CD4-positive, alpha-beta T cell (primary cell): ENCODE data around the gene ROR1. TPM values are rescaled to one million over a fixed set of nuclear protein-coding genes. Genes with fewer than 3 reads are reported as not detected.

Experiments used
- ATAC-seq: fragments of 200-7000 bp; cut with Tn5 transposase; one replicate; pipeline ENCODE4 v1.10.0; 2022; ENCODE audit warnings: mild to moderate bottlenecking; ENCODE audit not compliant: poor library complexity
- CTCF ChIA-PET: fragments of 350-600 bp; sonication (Branson Sonifier 250); formaldehyde crosslinking; loops from one replicate; lab custom pipeline; 2021; ENCODE audit warnings: antibody characterized with exemption, inconsistent platforms; lab: Charles Lee
- POLR2A ChIA-PET: fragments of 350-600 bp; sonication (Branson Sonifier 250); formaldehyde crosslinking; loops from one replicate; lab custom pipeline; 2021; ENCODE audit warnings: antibody characterized with exemption, inconsistent platforms; lab: Charles Lee
- DNase-seq, 14 experiments: peaks; one replicate each; pipeline ENCODE4 v3.0.0-alpha.2; 2013 to 2020; ENCODE audit warnings: mixed read lengths in 2 of 14
- H3K27ac ChIP-seq, 2 donors: one replicate each; pipeline versions ENCODE4 v1.5.1 to v1.7.0; 2013; ENCODE audit warnings: low read length in 2 of 2, low read depth in 1 of 2, mild to moderate bottlenecking in 1 of 2
- H3K27me3 ChIP-seq, 2 experiments: 1 replicate in 1 of 2; 2 replicates in 1 of 2; pipeline versions ENCODE4 v1.6.1 to v1.7.0; 2013; ENCODE audit warnings: low read length in 2 of 2, control low read depth in 1 of 2, mild to moderate bottlenecking in 1 of 2, moderate library complexity in 1 of 2; ENCODE audit not compliant: insufficient read depth in 2 of 2, control insufficient read depth in 1 of 2
- H3K36me3 ChIP-seq: one replicate; pipeline ENCODE4 v1.6.1; 2013; ENCODE audit warnings: low read length, control low read depth; ENCODE audit not compliant: insufficient read depth
- H3K4me1 ChIP-seq: one replicate; pipeline ENCODE4 v1.6.1; 2013; ENCODE audit warnings: low read length, control low read depth; ENCODE audit not compliant: insufficient read depth
- H3K4me3 ChIP-seq: one replicate; pipeline ENCODE4 v1.5.1; 2013; ENCODE audit warnings: mild to moderate bottlenecking, low read length, moderate library complexity
- H3K9me3 ChIP-seq, 2 experiments: 1 replicate in 1 of 2; 2 replicates in 1 of 2; pipeline versions ENCODE4 v1.6.1 to v1.7.0; 2013; ENCODE audit warnings: low read length in 2 of 2, mild to moderate bottlenecking in 2 of 2, control low read depth in 1 of 2, moderate library complexity in 1 of 2; ENCODE audit not compliant: control insufficient read depth in 1 of 2, insufficient read depth in 1 of 2
- H3K27ac Mint-ChIP-seq: one replicate; pipeline ENCODE4 v1.8.0; 2020; ENCODE audit warnings: mixed read lengths
- H3K27me3 Mint-ChIP-seq: one replicate; pipeline ENCODE4 v1.8.0; 2021; ENCODE audit warnings: mixed read lengths
- H3K36me3 Mint-ChIP-seq: one replicate; pipeline ENCODE4 v1.8.0; 2021; ENCODE audit warnings: low read depth, mixed read lengths
- H3K4me1 Mint-ChIP-seq: one replicate; pipeline ENCODE4 v1.8.0; 2021; ENCODE audit warnings: low read depth, mixed read lengths
- H3K4me3 Mint-ChIP-seq: one replicate; pipeline ENCODE4 v1.8.0; 2020; ENCODE audit warnings: mild to moderate bottlenecking, mixed read lengths
- H3K9me3 Mint-ChIP-seq: one replicate; pipeline ENCODE4 v1.8.0; 2020; ENCODE audit warnings: mixed read lengths
- CTCF ChIP-seq: fragments of 200-600 bp; IDR thresholded peaks from one replicate; pipeline ENCODE4 v1.8.0; 2022; ENCODE audit warnings: antibody characterized with exemption, mild to moderate bottlenecking
- intact Hi-C, 2 experiments: fragments of 100-400 bp; cut with DNase I in 1 of 2; cut with micrococcal nuclease in 1 of 2; formaldehyde crosslinking; loops; one replicate each; pipeline versions ENCODE4 v1.15.1 to v1.9.0; 2023 to 2025; cut with DNase I, micrococcal nuclease
- total RNA-seq, 174 experiments: library from RNA in 2 of 174; stranded (reverse) in 2 of 174; gene quantifications; one replicate each; pipeline ENCODE4 v1.2.3 and lab custom pipeline; 2021 to 2026

ROR1 gene
- total RNA-seq, 2 experiments from 2014 or later = not detected

- ChIA-PET CTCF (no interaction called here), POLR2A (interaction anchor here (0.6 kb wide), 1 partner anchor 255 kb away, joined by 3 read pairs; no protein-coding TSS in a partner anchor)
- Histone ChIP-seq H3K4me3 (no peak overlapping the region), H3K36me3 (no peaks in the 10 kb centered on the region), H3K4me1 (no peaks in the 10 kb centered on the region), H3K9me3 (no peaks in the 10 kb centered on the region), H3K27ac (no peak overlapping the region), H3K27me3 (no peaks in the 10 kb centered on the region)
- Mint-ChIP-seq H3K36me3 (no peaks in the 10 kb centered on the region), H3K27ac (no peak overlapping the region), H3K27me3 (peaks cover 7% of the 10 kb centered on the region), H3K4me1 (no peaks in the 10 kb centered on the region), H3K4me3 (no peak overlapping the region), H3K9me3 (no peaks in the 10 kb centered on the region)
- intact Hi-C loops = no loop called here
- DNase-seq = no peak
- no peak for ATAC-seq
- TF ChIP-seq CTCF = no peak
Measured at GRCh38 chr1:63843884-63844283, 70.1 kb downstream of the ROR1 start.

GRCh38 chr1:63845346-63845745, 71.5 kb downstream of the ROR1 start:
- Mint-ChIP-seq H3K4me3 (no peak overlapping the region), H3K27me3 (peaks cover 9% of the 10 kb centered on the region), H3K27ac (no peak overlapping the region), H3K9me3 (no peaks in the 10 kb centered on the region), H3K36me3 (no peaks in the 10 kb centered on the region), H3K4me1 (no peaks in the 10 kb centered on the region)
- Histone ChIP-seq H3K27me3 (no peaks in the 10 kb centered on the region), H3K36me3 (no peaks in the 10 kb centered on the region), H3K4me1 (no peaks in the 10 kb centered on the region), H3K9me3 (no peaks in the 10 kb centered on the region), H3K4me3 (no peak overlapping the region), H3K27ac (no peak overlapping the region)
- CTCF ChIA-PET = no interaction called here
- TF ChIP-seq CTCF = no peak
- intact Hi-C loops = no loop called here
- ATAC-seq (no peak), DNase-seq (no peak)
- POLR2A ChIA-PET = no interaction called here

GRCh38 chr1:63847308-63847910, 73.6 kb downstream of the ROR1 start:
- Mint-ChIP-seq H3K9me3 (no peaks in the 10 kb centered on the region), H3K4me3 (no peak overlapping the region), H3K4me1 (no peaks in the 10 kb centered on the region), H3K27me3 (peaks cover 9% of the 10 kb centered on the region), H3K27ac (no peak overlapping the region), H3K36me3 (no peaks in the 10 kb centered on the region)
- Histone ChIP-seq H3K36me3 (no peaks in the 10 kb centered on the region), H3K4me3 (no peak overlapping the region), H3K27me3 (no peaks in the 10 kb centered on the region), H3K9me3 (no peaks in the 10 kb centered on the region), H3K27ac (no peak overlapping the region), H3K4me1 (no peaks in the 10 kb centered on the region)
- DNase-seq (no peak), ATAC-seq (no peak)
- POLR2A ChIA-PET = no interaction called here
- CTCF ChIA-PET = interaction anchor here (1.2 kb wide), 1 partner anchor 13 kb away, joined by 4 read pairs; no protein-coding TSS in a partner anchor
- TF ChIP-seq CTCF = no peak
- intact Hi-C loops = no loop called here
